Gastrocnemius medialis (tissue), 4 donors: ENCODE results near the gene BCL11B.

Experiments used
- POLR2A ChIP-seq, 2 donors: fragments of 450-650 bp; IDR thresholded peaks; one replicate each; pipeline ENCODE4 v1.6.1; 2017; ENCODE audit warnings: antibody characterized with exemption in 2 of 2, mild to moderate bottlenecking in 2 of 2, moderate library complexity in 2 of 2
- TF ChIP-seq, protein P1 (sequence below), 5 experiments: fragments of 450-650 bp in 3 of 5; fragments of 200-600 bp in 2 of 5; sonication (generic) in 2 of 5; IDR thresholded peaks in 4 of 5; conservative IDR thresholded peaks in 1 of 5; 1 replicate in 4 of 5; 2 replicates in 1 of 5; pipeline ENCODE4 v1.5.1; 2016 to 2019; ENCODE audit warnings: antibody characterized with exemption in 5 of 5, mild to moderate bottlenecking in 3 of 5, moderate library complexity in 3 of 5

DNA sequence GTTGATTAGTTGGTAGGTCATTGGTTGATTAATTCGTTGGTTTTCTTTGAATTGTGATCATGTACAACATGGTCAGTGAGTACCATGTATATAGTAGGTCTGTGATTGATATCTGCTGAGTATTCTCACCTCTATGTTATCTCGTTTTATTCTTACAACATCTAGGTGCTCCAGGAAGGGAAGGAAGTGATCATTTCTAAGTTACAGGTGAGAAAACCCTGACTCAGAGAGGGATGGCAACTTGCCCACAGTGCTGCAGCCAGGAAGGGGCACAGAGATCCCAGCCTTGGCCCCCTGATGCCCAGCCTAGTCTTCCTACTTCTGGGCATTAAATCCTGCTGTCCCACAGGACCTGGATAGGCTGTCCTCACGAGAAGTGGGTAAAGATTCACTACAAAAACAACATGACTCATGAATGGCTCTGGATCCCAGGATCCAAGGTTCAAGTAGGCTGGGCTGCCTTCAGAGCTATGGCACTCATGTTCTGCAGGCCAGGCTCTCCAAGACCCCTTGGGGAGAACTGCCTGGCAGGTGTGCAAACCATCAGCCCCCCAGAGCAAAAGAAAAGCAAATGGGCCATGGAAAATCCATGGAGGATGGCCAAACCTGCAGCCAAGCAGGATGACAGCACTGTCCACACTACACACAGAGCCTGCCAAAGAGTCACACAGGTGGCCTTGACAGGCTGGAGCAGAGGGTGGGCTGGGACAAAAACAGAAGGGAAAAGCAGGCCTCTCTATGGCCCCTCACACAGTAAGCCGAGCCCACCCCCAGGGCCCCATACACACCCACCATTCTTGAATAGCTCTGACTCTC is 146.2 kb downstream of the BCL11B start:
- TF ChIP-seq, protein P1, sequence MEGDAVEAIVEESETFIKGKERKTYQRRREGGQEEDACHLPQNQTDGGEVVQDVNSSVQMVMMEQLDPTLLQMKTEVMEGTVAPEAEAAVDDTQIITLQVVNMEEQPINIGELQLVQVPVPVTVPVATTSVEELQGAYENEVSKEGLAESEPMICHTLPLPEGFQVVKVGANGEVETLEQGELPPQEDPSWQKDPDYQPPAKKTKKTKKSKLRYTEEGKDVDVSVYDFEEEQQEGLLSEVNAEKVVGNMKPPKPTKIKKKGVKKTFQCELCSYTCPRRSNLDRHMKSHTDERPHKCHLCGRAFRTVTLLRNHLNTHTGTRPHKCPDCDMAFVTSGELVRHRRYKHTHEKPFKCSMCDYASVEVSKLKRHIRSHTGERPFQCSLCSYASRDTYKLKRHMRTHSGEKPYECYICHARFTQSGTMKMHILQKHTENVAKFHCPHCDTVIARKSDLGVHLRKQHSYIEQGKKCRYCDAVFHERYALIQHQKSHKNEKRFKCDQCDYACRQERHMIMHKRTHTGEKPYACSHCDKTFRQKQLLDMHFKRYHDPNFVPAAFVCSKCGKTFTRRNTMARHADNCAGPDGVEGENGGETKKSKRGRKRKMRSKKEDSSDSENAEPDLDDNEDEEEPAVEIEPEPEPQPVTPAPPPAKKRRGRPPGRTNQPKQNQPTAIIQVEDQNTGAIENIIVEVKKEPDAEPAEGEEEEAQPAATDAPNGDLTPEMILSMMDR (IDR thresholded peaks at IDR 0.05 in 4 of 5, conservative IDR thresholded peaks at IDR 0.05 in 1 of 5), result no peak
- no peak for TF ChIP-seq POLR2A (IDR thresholded peaks at IDR 0.05)
